HUES6 (cell line): ENCODE measurements around the gene RAD9B.
"Not testable (repeated sequence)": the region's sequence is repeated elsewhere in the genome, so short reads cannot be mapped to it uniquely, and the experiment has no call there.

Experiments
- H3K27ac ChIP-seq: 2 replicates; pipeline ENCODE4 v1.7.0; 2013; ENCODE audit warnings: low read depth, mild to moderate bottlenecking, low read length, inconsistent platforms
- H3K27me3 ChIP-seq: 2 replicates; pipeline ENCODE4 v1.6.1; 2013; ENCODE audit warnings: low read length; ENCODE audit not compliant: control insufficient read depth, insufficient read depth
- H3K36me3 ChIP-seq: 2 replicates; pipeline ENCODE4 v1.6.1; 2013; ENCODE audit warnings: low read length; ENCODE audit not compliant: control insufficient read depth, insufficient read depth
- H3K4me1 ChIP-seq: 2 replicates; pipeline ENCODE4 v1.6.1; 2013; ENCODE audit warnings: low read length; ENCODE audit not compliant: control insufficient read depth, insufficient read depth
- H3K4me3 ChIP-seq: 2 replicates; pipeline ENCODE4 v1.5.1; 2013; ENCODE audit warnings: low read depth, low read length
- H3K9ac ChIP-seq: one replicate; pipeline ENCODE4 v1.6.1; 2013; ENCODE audit warnings: mild to moderate bottlenecking, low read length
- H3K9me3 ChIP-seq: 2 replicates; pipeline ENCODE4 v1.6.1; 2013; ENCODE audit warnings: low read depth, low read length; ENCODE audit not compliant: control insufficient read depth, insufficient read depth

The RAD9B gene

DNA sequence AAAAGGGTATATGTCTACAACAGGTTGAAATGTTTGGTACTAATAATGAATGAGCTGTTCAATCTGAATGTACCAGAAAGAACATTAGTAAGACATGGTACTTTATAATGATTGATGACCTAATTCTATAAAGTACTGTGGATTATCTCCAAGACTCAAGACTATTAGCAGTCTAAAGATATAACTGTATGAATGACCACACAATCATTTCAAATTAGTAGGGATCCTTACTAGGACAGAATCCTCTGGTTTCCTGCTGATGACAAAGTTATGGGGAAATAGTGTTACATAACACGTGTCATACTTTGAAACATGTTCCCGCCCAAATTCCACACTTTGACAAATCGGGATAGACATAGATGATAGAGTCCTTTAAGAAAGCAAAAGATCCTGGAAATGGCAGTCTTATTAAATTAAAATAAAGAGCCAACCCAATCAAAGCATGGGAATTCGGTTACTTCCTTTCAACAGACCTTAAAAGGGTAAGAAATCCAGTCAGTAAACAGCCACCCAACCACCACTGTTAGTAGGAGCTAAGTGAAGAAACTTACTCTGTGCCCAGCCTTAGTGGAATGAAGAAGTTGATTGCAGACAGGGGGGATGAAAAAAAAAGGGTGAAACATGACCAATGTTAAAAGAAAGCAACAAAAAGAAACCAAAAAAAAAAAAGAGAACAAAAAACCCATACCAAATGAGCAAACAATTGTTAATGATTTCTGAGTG, 3.0 kb upstream of the RAD9B start:
- Histone ChIP-seq H3K9ac (no peak overlapping the region), H3K4me1 (no peaks in the 10 kb centered on the region), H3K27me3 (peaks cover 16% of the 10 kb centered on the region), H3K4me3 (no peak overlapping the region), H3K27ac (no peak overlapping the region), H3K9me3 (peaks cover 4% of the 10 kb centered on the region; the same call in 1 of the 2 replicates), H3K36me3 (peaks cover 27% of the 10 kb centered on the region)

- Histone ChIP-seq H3K4me3 (peak overlapping the region; percentile 94), H3K4me1 (no peaks in the 10 kb centered on the region), H3K27me3 (peaks cover 16% of the 10 kb centered on the region), H3K9ac (peak overlapping the region; percentile 81), H3K36me3 (peaks cover 11% of the 10 kb centered on the region; the same call in 1 of the 2 replicates), H3K27ac (peak overlapping the region; percentile 13; the same call in 1 of the 2 replicates), H3K9me3 (peaks cover 4% of the 10 kb centered on the region; the same call in 1 of the 2 replicates)
Observed at GRCh38 chr12:110501399-110501751, 756 bp upstream of the RAD9B start.

- H3K4me3 ChIP-seq, result no peak overlapping the region
- H3K9me3 ChIP-seq, result peaks cover 4% of the 10 kb centered on the region; the same call in 1 of the 2 replicates
- H3K27ac ChIP-seq, result no peak overlapping the region
- no peaks in the 10 kb centered on the region for H3K4me1 ChIP-seq
- H3K27me3 ChIP-seq, result peaks cover 16% of the 10 kb centered on the region
- 0 out of 2 replicates have a peak, but pooled peaks cover 7% of the 10 kb centered on the region for H3K36me3 ChIP-seq
- H3K9ac ChIP-seq, result no peak overlapping the region
Observed at GRCh38 chr12:110503432-110503831, 1.3 kb downstream of the RAD9B start.

- peaks cover 4% of the 10 kb centered on the region; the same call in 1 of the 2 replicates for H3K9me3 ChIP-seq
- no peaks in the 10 kb centered on the region for H3K4me1 ChIP-seq
- no peak overlapping the region for H3K9ac ChIP-seq
- H3K27ac ChIP-seq, result no peak overlapping the region
- H3K36me3 ChIP-seq, result no peaks in the 10 kb centered on the region
- H3K4me3 ChIP-seq, result no peak overlapping the region
- H3K27me3 ChIP-seq, result peaks cover 16% of the 10 kb centered on the region
Observed at GRCh38 chr12:110505332-110505731, 3.2 kb downstream of the RAD9B start.

GRCh38 chr12:110508071-110508586, 6.0 kb downstream of the RAD9B start:
- H3K36me3 ChIP-seq, result no peaks in the 10 kb centered on the region
- peaks cover 7% of the 10 kb centered on the region for H3K27me3 ChIP-seq
- no peak overlapping the region for H3K9ac ChIP-seq
- H3K4me1 ChIP-seq, result no peaks in the 10 kb centered on the region
- H3K27ac ChIP-seq, result no peak overlapping the region
- no peak overlapping the region for H3K4me3 ChIP-seq
- H3K9me3 ChIP-seq, result no peaks in the 10 kb centered on the region

DNA sequence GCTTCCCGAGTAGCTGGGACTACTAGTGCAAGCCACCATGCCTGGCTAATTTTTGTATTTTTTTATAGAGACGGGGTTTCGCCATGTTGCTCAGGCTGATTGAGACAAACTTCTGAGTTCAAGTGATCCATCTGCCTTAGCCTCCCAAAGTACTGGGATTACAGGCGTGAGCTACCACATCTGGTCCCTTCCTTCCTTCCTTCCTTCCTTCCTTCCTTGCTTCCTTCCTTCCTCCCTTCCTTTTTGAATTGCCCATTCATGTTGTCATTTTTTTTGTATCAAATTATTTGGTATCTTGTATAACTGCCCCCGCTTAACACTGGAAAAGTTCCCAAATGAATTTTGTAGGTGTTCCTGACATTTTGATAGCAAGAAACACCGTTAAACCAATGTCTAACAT, 11.7 kb downstream of the RAD9B start:
- Histone ChIP-seq H3K27me3 (no peaks in the 10 kb centered on the region), H3K4me3 (no peak overlapping the region), H3K4me1 (no peaks in the 10 kb centered on the region), H3K9me3 (no peaks in the 10 kb centered on the region), H3K27ac (no peak overlapping the region), H3K36me3 (no peaks in the 10 kb centered on the region), H3K9ac (no peak overlapping the region)

GRCh38 chr12:110514363-110514762, 12.2 kb downstream of the RAD9B start:
- H3K27me3 ChIP-seq, result no peaks in the 10 kb centered on the region
- no peak overlapping the region for H3K4me3 ChIP-seq
- H3K36me3 ChIP-seq, result no peaks in the 10 kb centered on the region
- no peaks in the 10 kb centered on the region for H3K4me1 ChIP-seq
- no peak overlapping the region for H3K27ac ChIP-seq
- H3K9me3 ChIP-seq, result no peaks in the 10 kb centered on the region
- H3K9ac ChIP-seq, result no peak overlapping the region

- H3K4me1 ChIP-seq, result no peaks in the 10 kb centered on the region
- H3K27me3 ChIP-seq, result no peaks in the 10 kb centered on the region
- H3K9ac ChIP-seq, result no peak overlapping the region
- H3K9me3 ChIP-seq, result no peaks in the 10 kb centered on the region
- H3K36me3 ChIP-seq, result no peaks in the 10 kb centered on the region
- H3K27ac ChIP-seq, result no peak overlapping the region
- no peak overlapping the region for H3K4me3 ChIP-seq
Observed at GRCh38 chr12:110516995-110517394, 14.9 kb downstream of the RAD9B start.

GRCh38 chr12:110518014-110518413, 15.9 kb downstream of the RAD9B start:
- H3K36me3 ChIP-seq, H3K27ac ChIP-seq, H3K4me3 ChIP-seq, H3K9ac ChIP-seq, H3K27me3 ChIP-seq, H3K9me3 ChIP-seq, H3K4me1 ChIP-seq: not testable (repeated sequence)

- not testable (repeated sequence) for H3K27me3 ChIP-seq, H3K27ac ChIP-seq, H3K9ac ChIP-seq, H3K9me3 ChIP-seq, H3K4me1 ChIP-seq, H3K36me3 ChIP-seq, H3K4me3 ChIP-seq
Observed at GRCh38 chr12:110520876-110521712, 19.0 kb downstream of the RAD9B start.

- H3K4me3 ChIP-seq, result no peak overlapping the region
- no peaks in the 10 kb centered on the region for H3K27me3 ChIP-seq
- no peak overlapping the region for H3K27ac ChIP-seq
- no peaks in the 10 kb centered on the region for H3K4me1 ChIP-seq
- H3K9ac ChIP-seq, result no peak overlapping the region
- H3K9me3 ChIP-seq, result no peaks in the 10 kb centered on the region
- H3K36me3 ChIP-seq, result 0 out of 2 replicates have a peak, but pooled peaks cover 4% of the 10 kb centered on the region
Observed at GRCh38 chr12:110528277-110528839, 26.2 kb downstream of the RAD9B start.
